HepG2 (cell line): Measurements from ENCODE around the gene SSMEM1. TPM values are rescaled to one million over a fixed set of nuclear protein-coding genes. Genes with fewer than 3 reads are reported as not detected.

Source experiments
- ATAC-seq: fragments of 200-7000 bp; cut with Tn5 transposase; 3 replicates; pipeline ENCODE4 v1.9.1; 2020; ENCODE audit warnings: mild to moderate bottlenecking, moderate library complexity
- BruUV-seq: library from RNA; stranded (reverse); fragments of 400-500 nt; replicated peaks from 2 replicates; lab custom pipeline; 2021; lab: Mats Ljungman, UMichigan
- CTCF ChIA-PET: fragments of 300-600 bp; formaldehyde crosslinking; extraction: SDS; loops from one replicate; lab custom pipeline; 2021; ENCODE audit warnings: low total read pairs, inconsistent platforms, low intra/inter-chr PET ratio; lab: Yijun Ruan, JAX
- POLR2A ChIA-PET: fragments of 350-600 bp; sonication (Branson Sonifier 250); formaldehyde crosslinking; loops from one replicate; lab custom pipeline; 2020; ENCODE audit warnings: antibody characterized with exemption, inconsistent platforms; lab: Yijun Ruan, JAX
- DNase-seq: peaks from one replicate; pipeline ENCODE4 v3.0.0-alpha.2; 2015; ENCODE audit warnings: low spot score
- FAIRE-seq: peaks from 3 replicates; lab custom pipeline; 2011; peaks lifted over from hg19 to GRCh38; lab: Jason Lieb, UNC
- H2AFZ ChIP-seq: one replicate; pipeline ENCODE4 v1.6.1; 2011; ENCODE audit warnings: low read length, inconsistent platforms
- H3K27ac ChIP-seq: fragments of 300-600 bp; 3 replicates; pipeline ENCODE4 v1.8.0; 2011; ENCODE audit warnings: mixed run types, mild to moderate bottlenecking, mixed read lengths, low read length, inconsistent platforms; ENCODE audit not compliant: insufficient read depth; ENCODE audit errors: extremely low read length
- H3K27me3 ChIP-seq, 2 experiments: fragments of 200-600 bp in 1 of 2; 2 replicates in 1 of 2; 3 replicates in 1 of 2; pipeline versions ENCODE4 v1.6.0 to v1.8.0; 2011; ENCODE audit warnings: low read length in 2 of 2, mild to moderate bottlenecking in 2 of 2, moderate library complexity in 2 of 2, inconsistent platforms in 1 of 2; ENCODE audit not compliant: insufficient read depth in 2 of 2, control insufficient read depth in 1 of 2
- H3K36me3 ChIP-seq, 2 experiments: fragments of 200-600 bp in 1 of 2; replicated peaks in 1 of 2; 2 replicates in 1 of 2; 3 replicates in 1 of 2; pipeline versions ENCODE4 v1.5.1 to v1.8.0; 2011; ENCODE audit warnings: low read length in 2 of 2, inconsistent platforms in 1 of 2; ENCODE audit not compliant: insufficient read depth in 2 of 2, control insufficient read depth in 1 of 2
- H3K4me1 ChIP-seq: 2 replicates; pipeline ENCODE4 v1.5.1; 2012; ENCODE audit warnings: low read length, inconsistent platforms; ENCODE audit not compliant: insufficient read depth
- H3K4me2 ChIP-seq: 2 replicates; pipeline ENCODE4 v1.6.0; 2011; ENCODE audit warnings: low read depth, low read length, inconsistent platforms
- H3K4me3 ChIP-seq, 3 experiments: fragments of 200-600 bp in 1 of 3; sonication (generic), shearing (Covaris generic) in 1 of 3; replicated peaks in 1 of 3; 2 replicates each; pipeline ENCODE4 v1.5.1; 2011 to 2016; ENCODE audit warnings: low read length in 3 of 3, inconsistent platforms in 2 of 3, low read depth in 2 of 3, mild to moderate bottlenecking in 2 of 3, control low read depth in 1 of 3, mixed read lengths in 1 of 3; ENCODE audit not compliant: insufficient read depth in 1 of 3
- H3K79me2 ChIP-seq: one replicate; pipeline ENCODE4 v1.6.1; 2011; ENCODE audit warnings: low read length, inconsistent platforms; ENCODE audit not compliant: insufficient read depth
- H3K9ac ChIP-seq: 2 replicates; pipeline ENCODE4 v1.6.0; 2011; ENCODE audit warnings: mild to moderate bottlenecking, low read depth, low read length, inconsistent platforms; ENCODE audit not compliant: insufficient read depth
- H3K9me3 ChIP-seq: 2 replicates; pipeline ENCODE4 v1.5.1; 2012; ENCODE audit warnings: mild to moderate bottlenecking, low read length
- H4K20me1 ChIP-seq: 2 replicates; pipeline ENCODE4 v1.6.0; 2011; ENCODE audit warnings: inconsistent platforms, mild to moderate bottlenecking, low read length, moderate library complexity; ENCODE audit not compliant: insufficient read depth
- RORA ChIP-seq: sonication (generic); formaldehyde crosslinking; IDR thresholded peaks from 2 replicates; pipeline ENCODE4 v1.5.0; 2020; ENCODE audit warnings: mild to moderate bottlenecking, missing genetic modification reagents, moderate library complexity
- SRF ChIP-seq: IDR thresholded peaks from 2 replicates; pipeline ENCODE4 v1.6.1; 2011; ENCODE audit warnings: mild to moderate bottlenecking, low read depth, low read length, moderate library complexity
- ZFP36L1 ChIP-seq: sonication (generic); formaldehyde crosslinking; IDR thresholded peaks from 2 replicates; pipeline ENCODE4 v1.8.0; 2022; ENCODE audit warnings: mild to moderate bottlenecking, missing genetic modification reagents, moderate library complexity
- ZNF235 ChIP-seq: sonication (generic); formaldehyde crosslinking; IDR thresholded peaks from 2 replicates; pipeline ENCODE4 v1.8.1; 2023; ENCODE audit warnings: mild to moderate bottlenecking, missing genetic modification reagents, borderline replicate concordance
- WGBS: methylation state at CpG from one replicate; pipeline ENCODE4 v1.1.6; 2017; ENCODE audit warnings: low lambda C conversion rate; 5-methylcytosine and 5-hydroxymethylcytosine counted together
- in situ Hi-C: cut with HindIII; loops from 2 replicates; pipeline ENCODE4 v1.10.0; 2017; ENCODE audit warnings: low pct_unique_long_range_greater_than_20kb; ENCODE audit not compliant: extremely low pct_ligation_motif_present
- intact Hi-C: fragments of 100-400 bp; cut with micrococcal nuclease; formaldehyde crosslinking; loops from one replicate; pipeline ENCODE4 v1.10.0; 2022; ENCODE audit not compliant: unreplicated experiment
- polyA plus RNA-seq, 8 experiments: library from polyadenylated mRNA; depleted of rRNA in 3 of 8; stranded (reverse) in 7 of 8; unstranded in 1 of 8; fragments of >200 nt; fragmentation: Illumina TruSeq in 4 of 8; extraction: Trizol in 4 of 8; gene quantifications; 2 replicates each; pipeline versions ENCODE4 v1.2.1 to v1.2.3, GENCODE V29; 2011 to 2016; ENCODE audit warnings: low read depth in 4 of 8, missing spikeins in 1 of 8, mixed read lengths in 1 of 8; ENCODE audit not compliant: insufficient read depth in 1 of 8
- total RNA-seq, 5 experiments: library from RNA; depleted of rRNA; stranded (reverse); fragments of >200 nt; fragmentation: Illumina TruSeq; extraction: Trizol; gene quantifications; 2 replicates each; pipeline ENCODE4 v1.2.3, GENCODE V29; 2016; ENCODE audit warnings: low read depth in 1 of 5
- TF ChIP-seq, protein P1 (sequence below): sonication (generic); formaldehyde crosslinking; IDR thresholded peaks from 2 replicates; pipeline ENCODE4 v1.4.0; 2020; ENCODE audit warnings: missing genetic modification reagents
- TF ChIP-seq, protein P2 (sequence below): sonication (generic); IDR thresholded peaks from 2 replicates; pipeline ENCODE4 v1.6.1; 2016; ENCODE audit warnings: low read depth, borderline replicate concordance
- TF ChIP-seq, protein P3 (sequence below): fragments of 450-650 bp; IDR thresholded peaks from 2 replicates; pipeline ENCODE4 v1.6.1; 2017; ENCODE audit warnings: mild to moderate bottlenecking
- TF ChIP-seq, protein P4 (sequence below): sonication (generic); formaldehyde crosslinking; IDR thresholded peaks from 2 replicates; pipeline ENCODE4 v1.4.0; 2020; ENCODE audit warnings: missing genetic modification reagents
- TF ChIP-seq, protein P5 (sequence below): sonication (generic); formaldehyde crosslinking; IDR thresholded peaks from 2 replicates; pipeline ENCODE4 v1.9.0; 2021; ENCODE audit warnings: mild to moderate bottlenecking, missing genetic modification reagents

The SSMEM1 gene
- total and polyA plus RNA-seq, 2 of the 13 experiments (the other 11 are each of a cell fraction or from before 2014, with no cell fraction given): not detected

DNA sequence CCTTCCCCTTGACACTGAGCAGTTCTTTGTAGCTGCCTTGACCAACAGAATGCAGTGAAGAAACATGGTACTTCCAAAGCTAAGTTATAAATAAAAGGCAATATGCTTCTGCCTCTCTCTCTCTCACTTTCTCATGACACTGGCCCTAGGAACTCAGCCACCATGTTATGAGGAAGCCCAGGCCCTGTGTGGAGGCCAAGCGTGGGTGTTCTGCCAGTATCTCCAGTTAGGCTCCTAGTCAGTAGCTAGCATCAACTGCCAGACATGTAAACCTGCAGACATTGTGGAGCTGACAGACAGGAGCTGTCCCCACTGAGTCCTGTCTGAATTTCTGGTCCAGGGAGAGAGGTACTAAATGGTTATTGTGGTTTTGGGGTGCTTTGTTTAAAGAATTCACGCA lies 47.6 kb upstream of the SSMEM1 start:
- Histone ChIP-seq H3K27ac (no peak overlapping the region), H3K9ac (no peak overlapping the region), H4K20me1 (no peaks in the 10 kb centered on the region), H3K79me2 (no peaks in the 10 kb centered on the region), H3K36me3 (peaks cover 4 to 33% of the 10 kb centered on the region in 2 experiments; a peak in 4 of 5 replicates), H3K27me3 (no peaks in the 10 kb centered on the region), H3K9me3 (no peaks in the 10 kb centered on the region), H3K4me2 (no peak overlapping the region), H2AFZ (no peak overlapping the region), H3K4me1 (no peaks in the 10 kb centered on the region), H3K4me3 (no peak overlapping the region)
- in situ Hi-C loops: no loop called here
- FAIRE-seq (no peak), DNase-seq (no peak), ATAC-seq (no peak)
- no TSS peak for BruUV-seq
- intact Hi-C loops: no loop called here
- ChIA-PET CTCF (no interaction called here), POLR2A (no interaction called here)
- WGBS: 100% methylated on average over 2 of the region's 2 CpGs
- TF ChIP-seq, protein P1, sequence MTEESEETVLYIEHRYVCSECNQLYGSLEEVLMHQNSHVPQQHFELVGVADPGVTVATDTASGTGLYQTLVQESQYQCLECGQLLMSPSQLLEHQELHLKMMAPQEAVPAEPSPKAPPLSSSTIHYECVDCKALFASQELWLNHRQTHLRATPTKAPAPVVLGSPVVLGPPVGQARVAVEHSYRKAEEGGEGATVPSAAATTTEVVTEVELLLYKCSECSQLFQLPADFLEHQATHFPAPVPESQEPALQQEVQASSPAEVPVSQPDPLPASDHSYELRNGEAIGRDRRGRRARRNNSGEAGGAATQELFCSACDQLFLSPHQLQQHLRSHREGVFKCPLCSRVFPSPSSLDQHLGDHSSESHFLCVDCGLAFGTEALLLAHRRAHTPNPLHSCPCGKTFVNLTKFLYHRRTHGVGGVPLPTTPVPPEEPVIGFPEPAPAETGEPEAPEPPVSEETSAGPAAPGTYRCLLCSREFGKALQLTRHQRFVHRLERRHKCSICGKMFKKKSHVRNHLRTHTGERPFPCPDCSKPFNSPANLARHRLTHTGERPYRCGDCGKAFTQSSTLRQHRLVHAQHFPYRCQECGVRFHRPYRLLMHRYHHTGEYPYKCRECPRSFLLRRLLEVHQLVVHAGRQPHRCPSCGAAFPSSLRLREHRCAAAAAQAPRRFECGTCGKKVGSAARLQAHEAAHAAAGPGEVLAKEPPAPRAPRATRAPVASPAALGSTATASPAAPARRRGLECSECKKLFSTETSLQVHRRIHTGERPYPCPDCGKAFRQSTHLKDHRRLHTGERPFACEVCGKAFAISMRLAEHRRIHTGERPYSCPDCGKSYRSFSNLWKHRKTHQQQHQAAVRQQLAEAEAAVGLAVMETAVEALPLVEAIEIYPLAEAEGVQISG: no peak
- TF ChIP-seq RORA (CRISPR knock-in tag): no peak
- TF ChIP-seq, protein P2, sequence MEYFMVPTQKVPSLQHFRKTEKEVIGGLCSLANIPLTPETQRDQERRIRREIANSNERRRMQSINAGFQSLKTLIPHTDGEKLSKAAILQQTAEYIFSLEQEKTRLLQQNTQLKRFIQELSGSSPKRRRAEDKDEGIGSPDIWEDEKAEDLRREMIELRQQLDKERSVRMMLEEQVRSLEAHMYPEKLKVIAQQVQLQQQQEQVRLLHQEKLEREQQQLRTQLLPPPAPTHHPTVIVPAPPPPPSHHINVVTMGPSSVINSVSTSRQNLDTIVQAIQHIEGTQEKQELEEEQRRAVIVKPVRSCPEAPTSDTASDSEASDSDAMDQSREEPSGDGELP: no peak
- TF ChIP-seq, protein P3, sequence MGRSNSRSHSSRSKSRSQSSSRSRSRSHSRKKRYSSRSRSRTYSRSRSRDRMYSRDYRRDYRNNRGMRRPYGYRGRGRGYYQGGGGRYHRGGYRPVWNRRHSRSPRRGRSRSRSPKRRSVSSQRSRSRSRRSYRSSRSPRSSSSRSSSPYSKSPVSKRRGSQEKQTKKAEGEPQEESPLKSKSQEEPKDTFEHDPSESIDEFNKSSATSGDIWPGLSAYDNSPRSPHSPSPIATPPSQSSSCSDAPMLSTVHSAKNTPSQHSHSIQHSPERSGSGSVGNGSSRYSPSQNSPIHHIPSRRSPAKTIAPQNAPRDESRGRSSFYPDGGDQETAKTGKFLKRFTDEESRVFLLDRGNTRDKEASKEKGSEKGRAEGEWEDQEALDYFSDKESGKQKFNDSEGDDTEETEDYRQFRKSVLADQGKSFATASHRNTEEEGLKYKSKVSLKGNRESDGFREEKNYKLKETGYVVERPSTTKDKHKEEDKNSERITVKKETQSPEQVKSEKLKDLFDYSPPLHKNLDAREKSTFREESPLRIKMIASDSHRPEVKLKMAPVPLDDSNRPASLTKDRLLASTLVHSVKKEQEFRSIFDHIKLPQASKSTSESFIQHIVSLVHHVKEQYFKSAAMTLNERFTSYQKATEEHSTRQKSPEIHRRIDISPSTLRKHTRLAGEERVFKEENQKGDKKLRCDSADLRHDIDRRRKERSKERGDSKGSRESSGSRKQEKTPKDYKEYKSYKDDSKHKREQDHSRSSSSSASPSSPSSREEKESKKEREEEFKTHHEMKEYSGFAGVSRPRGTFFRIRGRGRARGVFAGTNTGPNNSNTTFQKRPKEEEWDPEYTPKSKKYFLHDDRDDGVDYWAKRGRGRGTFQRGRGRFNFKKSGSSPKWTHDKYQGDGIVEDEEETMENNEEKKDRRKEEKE: no peak
- no peak for TF ChIP-seq ZFP36L1 (CRISPR knock-in tag)
- TF ChIP-seq, protein P4, sequence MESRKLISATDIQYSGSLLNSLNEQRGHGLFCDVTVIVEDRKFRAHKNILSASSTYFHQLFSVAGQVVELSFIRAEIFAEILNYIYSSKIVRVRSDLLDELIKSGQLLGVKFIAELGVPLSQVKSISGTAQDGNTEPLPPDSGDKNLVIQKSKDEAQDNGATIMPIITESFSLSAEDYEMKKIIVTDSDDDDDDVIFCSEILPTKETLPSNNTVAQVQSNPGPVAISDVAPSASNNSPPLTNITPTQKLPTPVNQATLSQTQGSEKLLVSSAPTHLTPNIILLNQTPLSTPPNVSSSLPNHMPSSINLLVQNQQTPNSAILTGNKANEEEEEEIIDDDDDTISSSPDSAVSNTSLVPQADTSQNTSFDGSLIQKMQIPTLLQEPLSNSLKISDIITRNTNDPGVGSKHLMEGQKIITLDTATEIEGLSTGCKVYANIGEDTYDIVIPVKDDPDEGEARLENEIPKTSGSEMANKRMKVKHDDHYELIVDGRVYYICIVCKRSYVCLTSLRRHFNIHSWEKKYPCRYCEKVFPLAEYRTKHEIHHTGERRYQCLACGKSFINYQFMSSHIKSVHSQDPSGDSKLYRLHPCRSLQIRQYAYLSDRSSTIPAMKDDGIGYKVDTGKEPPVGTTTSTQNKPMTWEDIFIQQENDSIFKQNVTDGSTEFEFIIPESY (CRISPR knock-in tag): no peak
- TF ChIP-seq ZNF235 (CRISPR knock-in tag): no peak
- TF ChIP-seq, protein P5, sequence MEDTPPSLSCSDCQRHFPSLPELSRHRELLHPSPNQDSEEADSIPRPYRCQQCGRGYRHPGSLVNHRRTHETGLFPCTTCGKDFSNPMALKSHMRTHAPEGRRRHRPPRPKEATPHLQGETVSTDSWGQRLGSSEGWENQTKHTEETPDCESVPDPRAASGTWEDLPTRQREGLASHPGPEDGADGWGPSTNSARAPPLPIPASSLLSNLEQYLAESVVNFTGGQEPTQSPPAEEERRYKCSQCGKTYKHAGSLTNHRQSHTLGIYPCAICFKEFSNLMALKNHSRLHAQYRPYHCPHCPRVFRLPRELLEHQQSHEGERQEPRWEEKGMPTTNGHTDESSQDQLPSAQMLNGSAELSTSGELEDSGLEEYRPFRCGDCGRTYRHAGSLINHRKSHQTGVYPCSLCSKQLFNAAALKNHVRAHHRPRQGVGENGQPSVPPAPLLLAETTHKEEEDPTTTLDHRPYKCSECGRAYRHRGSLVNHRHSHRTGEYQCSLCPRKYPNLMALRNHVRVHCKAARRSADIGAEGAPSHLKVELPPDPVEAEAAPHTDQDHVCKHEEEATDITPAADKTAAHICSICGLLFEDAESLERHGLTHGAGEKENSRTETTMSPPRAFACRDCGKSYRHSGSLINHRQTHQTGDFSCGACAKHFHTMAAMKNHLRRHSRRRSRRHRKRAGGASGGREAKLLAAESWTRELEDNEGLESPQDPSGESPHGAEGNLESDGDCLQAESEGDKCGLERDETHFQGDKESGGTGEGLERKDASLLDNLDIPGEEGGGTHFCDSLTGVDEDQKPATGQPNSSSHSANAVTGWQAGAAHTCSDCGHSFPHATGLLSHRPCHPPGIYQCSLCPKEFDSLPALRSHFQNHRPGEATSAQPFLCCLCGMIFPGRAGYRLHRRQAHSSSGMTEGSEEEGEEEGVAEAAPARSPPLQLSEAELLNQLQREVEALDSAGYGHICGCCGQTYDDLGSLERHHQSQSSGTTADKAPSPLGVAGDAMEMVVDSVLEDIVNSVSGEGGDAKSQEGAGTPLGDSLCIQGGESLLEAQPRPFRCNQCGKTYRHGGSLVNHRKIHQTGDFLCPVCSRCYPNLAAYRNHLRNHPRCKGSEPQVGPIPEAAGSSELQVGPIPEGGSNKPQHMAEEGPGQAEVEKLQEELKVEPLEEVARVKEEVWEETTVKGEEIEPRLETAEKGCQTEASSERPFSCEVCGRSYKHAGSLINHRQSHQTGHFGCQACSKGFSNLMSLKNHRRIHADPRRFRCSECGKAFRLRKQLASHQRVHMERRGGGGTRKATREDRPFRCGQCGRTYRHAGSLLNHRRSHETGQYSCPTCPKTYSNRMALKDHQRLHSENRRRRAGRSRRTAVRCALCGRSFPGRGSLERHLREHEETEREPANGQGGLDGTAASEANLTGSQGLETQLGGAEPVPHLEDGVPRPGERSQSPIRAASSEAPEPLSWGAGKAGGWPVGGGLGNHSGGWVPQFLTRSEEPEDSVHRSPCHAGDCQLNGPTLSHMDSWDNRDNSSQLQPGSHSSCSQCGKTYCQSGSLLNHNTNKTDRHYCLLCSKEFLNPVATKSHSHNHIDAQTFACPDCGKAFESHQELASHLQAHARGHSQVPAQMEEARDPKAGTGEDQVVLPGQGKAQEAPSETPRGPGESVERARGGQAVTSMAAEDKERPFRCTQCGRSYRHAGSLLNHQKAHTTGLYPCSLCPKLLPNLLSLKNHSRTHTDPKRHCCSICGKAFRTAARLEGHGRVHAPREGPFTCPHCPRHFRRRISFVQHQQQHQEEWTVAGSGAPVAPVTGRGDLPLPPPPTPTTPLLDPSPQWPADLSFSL (CRISPR knock-in tag): no peak
- no peak for TF ChIP-seq SRF
